Amniotic epithelial cell (primary cell): ENCODE measurements around the gene SPRYD3.
A peak's percentile ranks its signal among the peaks of the same experiment; 100 is the strongest.
"Not testable (repeated sequence)": the region's sequence is repeated elsewhere in the genome, so short reads cannot be mapped to it uniquely, and the experiment has no call there.

ENCODE experiments used
- DNase-seq: peaks from one replicate; pipeline ENCODE4 v3.0.0-alpha.2; 2010; ENCODE audit warnings: low read depth

SPRYD3 gene, protein sequence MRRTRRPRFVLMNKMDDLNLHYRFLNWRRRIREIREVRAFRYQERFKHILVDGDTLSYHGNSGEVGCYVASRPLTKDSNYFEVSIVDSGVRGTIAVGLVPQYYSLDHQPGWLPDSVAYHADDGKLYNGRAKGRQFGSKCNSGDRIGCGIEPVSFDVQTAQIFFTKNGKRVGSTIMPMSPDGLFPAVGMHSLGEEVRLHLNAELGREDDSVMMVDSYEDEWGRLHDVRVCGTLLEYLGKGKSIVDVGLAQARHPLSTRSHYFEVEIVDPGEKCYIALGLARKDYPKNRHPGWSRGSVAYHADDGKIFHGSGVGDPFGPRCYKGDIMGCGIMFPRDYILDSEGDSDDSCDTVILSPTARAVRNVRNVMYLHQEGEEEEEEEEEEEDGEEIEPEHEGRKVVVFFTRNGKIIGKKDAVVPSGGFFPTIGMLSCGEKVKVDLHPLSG

GRCh38 chr12:53079226-53080117 lies at the start of gene SPRYD3:
SPRYD3 (minus strand) TSS chr12:53079390; CDS start chr12:53079333, 57 bp downstream.
- peak; percentile 93 for DNase-seq

DNA sequence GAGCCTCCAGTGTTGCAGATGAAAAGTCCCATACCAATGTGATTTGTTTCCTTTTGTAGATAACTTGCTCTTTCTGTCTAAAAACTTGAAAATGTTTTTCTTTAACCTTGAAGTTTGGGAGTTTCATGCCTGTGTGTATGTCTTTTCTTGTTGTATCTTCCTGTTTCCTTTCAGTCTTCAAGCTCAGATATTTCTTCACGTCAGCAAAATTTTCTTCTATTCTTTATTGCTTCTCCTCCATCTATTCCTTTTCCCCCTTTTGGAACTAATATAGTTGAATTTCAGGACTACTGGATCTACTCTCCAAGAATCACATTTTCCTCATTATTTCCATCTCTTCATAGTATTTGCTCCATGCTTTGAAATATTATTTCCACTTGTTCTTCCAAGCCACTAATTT lies 48.0 kb upstream of the SPRYD3 start:
- DNase-seq, result no peak

DNA sequence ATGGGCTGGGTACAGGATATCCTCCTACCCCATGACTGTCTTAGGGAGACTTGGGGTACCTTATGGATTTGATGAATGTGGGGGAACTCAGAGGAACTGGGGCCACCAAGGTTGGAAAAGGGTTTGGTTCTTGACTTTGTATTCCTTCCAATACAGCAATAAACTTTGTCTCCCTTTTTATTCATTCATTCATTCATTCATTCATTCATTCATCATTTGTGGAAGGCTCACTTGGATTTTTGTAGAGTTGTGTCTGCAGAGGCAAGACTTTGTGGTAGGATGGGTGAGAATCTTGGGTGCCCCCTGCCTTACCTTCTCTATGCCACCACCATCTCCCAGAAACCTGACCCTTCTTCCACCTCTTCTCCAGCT lies 45.1 kb upstream of the SPRYD3 start:
- DNase-seq, result no peak

DNA sequence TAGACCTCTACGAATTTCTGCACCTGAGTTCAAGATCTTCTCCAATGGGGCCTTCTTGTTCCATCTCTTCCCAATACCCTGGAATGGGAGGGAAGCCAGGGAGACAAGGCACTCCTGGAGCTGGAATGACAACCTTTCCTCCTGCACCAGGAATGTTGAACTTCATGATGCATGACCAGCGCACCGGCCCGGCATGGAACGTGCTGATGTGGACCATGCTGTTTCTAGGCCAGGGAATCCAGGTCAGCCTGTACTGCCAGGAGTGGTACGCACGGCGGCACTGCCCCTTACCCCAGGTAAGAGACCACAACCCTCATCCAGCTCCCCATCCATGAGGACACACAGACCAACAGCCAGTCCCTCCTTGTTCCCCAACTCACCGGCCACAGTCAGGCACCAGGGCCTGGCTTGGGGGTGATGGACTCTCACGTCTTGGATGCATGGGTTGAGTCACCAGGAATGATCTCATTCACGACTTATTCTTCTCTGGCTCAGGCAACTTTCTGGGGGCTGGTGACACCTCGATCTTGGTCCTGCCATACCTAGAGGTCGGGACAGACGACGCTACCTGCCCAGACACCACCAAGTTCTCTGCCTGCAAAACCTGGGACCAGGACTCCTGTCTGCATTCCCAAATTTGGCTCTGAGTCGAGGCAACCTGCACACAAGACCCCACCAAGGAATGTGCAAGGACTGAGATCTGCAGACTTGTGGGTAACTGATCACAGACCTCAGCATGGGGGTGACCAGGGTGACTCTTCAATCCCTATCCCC lies 44.6 kb upstream of the SPRYD3 start:
- DNase-seq, result peak; percentile 52

- peak; percentile 77 for DNase-seq
These were observed 43.8 kb upstream of the SPRYD3 start for GRCh38 chr12:53122961-53123468.

DNA sequence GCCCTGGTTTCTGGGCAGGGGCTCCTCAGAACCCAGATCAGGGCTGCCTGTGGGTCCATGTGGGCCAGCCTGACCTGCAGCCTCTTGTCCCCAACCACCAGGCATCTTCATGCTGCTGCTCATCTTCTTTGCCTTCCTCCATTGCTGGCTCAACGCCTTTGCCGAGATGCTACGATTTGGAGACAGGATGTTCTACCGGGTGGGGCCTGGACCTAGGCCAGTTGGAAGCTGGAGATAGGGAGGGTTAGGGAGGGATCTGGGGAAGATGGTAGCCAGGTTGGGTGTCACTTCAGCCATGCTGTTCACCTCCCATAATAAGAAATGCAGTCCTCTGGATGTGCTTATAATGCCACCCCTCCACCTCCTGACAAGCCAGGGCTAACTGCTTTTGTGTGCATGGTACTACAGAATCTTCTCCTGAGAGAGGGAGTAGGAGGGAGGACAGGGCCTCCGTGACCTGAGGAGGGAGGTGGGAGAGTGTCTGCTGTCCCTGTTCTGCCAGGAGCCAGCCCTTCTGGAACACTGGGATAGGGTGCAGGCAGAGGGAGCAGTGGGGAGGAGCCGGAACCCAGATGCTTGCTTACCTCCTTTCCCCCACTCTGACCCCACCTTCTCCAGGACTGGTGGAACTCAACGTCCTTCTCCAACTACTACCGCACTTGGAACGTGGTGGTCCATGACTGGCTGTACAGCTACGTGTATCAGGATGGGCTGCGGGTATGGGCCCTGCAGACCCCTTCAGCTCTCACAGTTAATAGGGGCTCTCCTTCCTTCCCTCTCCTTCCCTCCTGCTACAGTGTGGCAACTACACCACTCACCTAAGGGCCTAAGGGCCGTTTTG lies 41.7 kb upstream of the SPRYD3 start:
- no peak for DNase-seq

GRCh38 chr12:53118751-53119300 lies 39.6 kb upstream of the SPRYD3 start:
- no peak for DNase-seq

GRCh38 chr12:53115891-53116648 lies 36.9 kb upstream of the SPRYD3 start:
- DNase-seq, result no peak

- DNase-seq, result no peak
These were observed 36.1 kb upstream of the SPRYD3 start for GRCh38 chr12:53115112-53115890.

DNA sequence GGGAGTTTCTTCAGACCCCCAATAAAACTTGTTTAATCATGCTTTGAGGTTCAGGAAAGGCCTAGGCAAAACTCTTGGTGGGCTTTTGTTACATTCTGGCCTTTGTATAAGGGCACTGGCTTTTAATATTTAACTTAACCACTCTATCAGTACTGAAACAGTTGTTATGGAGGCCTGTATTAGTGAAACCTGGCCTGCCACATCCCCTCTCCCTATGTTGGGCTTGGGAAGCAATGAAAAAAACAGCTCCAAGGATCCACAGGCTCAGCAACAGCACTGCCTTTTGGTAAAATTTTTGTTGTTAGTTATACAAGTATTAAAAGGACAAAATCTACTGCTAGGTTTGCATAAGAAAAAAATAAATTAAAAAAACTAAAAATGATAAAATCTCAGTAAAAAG lies 34.8 kb upstream of the SPRYD3 start:
- DNase-seq, result no peak

GRCh38 chr12:53113136-53113705 lies 34.0 kb upstream of the SPRYD3 start:
- DNase-seq, result no peak

GRCh38 chr12:53112431-53112830 lies 33.2 kb upstream of the SPRYD3 start:
- not testable (repeated sequence) for DNase-seq

DNA sequence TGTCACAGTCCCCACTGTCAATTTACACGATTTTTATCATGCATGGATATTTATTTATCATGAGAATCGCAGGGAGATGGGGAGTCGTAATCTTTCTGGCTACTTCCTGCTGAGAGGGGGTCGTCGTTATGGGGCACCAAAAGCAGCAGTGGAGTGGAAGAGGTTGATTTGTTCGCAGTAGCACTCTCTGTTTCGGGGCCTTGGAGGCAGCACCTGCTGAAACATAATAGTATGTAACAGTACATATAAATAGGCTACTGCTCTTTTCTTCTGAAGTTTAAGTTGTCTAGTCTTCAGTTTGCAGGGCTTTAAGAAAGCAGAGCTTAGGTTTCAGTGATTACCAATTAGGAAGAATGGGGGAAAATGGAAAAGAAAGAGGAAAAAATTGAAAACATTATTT lies 27.9 kb upstream of the SPRYD3 start:
- DNase-seq, result no peak

DNA sequence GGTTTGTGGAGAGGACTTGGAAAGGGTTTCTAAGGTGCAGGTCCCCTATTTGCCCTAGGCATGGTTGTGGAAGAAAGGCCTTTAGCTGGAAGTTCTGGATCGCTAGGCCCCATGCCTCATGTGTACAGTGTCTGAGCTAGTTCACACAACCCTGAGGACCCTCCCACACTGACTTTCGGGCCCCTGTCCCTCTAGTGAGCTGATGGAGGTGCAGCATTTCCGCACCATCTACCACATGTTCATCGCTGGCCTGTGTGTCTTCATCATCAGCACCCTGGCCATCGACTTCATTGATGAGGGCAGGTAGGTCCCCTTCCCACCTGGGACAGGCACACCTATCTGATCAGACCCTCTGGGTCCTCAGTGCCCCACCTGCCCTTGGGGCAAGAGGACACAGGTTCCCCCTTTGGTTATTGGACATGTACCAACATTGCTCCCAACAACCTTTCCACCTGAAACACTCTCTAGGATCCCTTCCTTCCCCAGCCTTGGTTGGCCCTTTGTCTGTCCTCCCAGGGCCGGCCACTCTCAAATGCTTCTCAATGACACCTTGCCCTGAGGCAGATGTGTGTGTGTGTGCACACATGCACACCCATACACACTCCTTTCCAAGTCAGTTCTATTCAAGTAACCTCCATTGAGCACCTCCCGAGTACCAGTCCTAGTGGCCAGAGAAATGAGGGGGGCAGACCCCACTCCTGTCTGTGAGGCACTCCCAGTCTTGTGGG lies 26.7 kb upstream of the SPRYD3 start:
- DNase-seq, result no peak

DNA sequence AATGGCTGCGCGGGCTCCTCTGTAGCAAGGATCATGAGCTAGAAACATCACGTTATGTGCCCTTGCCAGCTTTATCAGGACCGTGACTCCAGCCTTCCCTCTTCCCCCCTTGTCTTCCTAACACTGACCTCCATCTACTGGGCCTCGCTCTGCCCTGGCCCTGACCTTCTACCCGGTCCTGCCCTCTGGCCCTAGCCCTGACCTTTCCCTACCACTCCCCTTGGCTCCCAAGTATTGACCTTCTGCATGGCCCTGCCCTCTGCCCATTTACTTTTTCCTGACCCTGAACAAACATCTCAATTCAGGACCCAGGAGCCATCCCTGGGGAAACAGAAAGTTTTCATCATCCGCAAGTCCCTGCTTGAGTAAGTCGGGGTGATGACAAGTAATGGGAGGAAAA lies 26.1 kb upstream of the SPRYD3 start:
- DNase-seq, result no peak

DNA sequence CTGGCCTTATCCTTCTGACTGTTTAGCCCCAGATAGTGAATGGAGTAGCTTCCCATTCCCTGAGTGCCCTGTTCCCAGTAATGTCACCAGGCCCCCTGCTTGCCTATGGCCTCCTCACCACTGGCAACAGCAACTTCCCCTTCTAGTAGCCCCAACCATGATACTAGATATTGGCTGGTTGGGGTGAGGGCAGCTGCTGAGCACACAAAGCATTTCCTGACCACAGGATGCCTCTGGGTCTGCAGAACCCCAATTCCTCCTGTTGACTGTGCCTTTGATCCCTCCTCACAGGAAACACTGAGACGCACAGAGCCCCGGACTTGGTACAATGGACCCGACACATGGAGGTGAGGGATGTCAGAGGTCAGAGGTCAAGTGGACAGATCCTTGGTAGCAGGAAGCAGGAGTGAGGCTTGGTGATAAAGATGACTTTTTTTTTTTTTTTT lies 24.7 kb upstream of the SPRYD3 start:
- DNase-seq, result no peak

DNA sequence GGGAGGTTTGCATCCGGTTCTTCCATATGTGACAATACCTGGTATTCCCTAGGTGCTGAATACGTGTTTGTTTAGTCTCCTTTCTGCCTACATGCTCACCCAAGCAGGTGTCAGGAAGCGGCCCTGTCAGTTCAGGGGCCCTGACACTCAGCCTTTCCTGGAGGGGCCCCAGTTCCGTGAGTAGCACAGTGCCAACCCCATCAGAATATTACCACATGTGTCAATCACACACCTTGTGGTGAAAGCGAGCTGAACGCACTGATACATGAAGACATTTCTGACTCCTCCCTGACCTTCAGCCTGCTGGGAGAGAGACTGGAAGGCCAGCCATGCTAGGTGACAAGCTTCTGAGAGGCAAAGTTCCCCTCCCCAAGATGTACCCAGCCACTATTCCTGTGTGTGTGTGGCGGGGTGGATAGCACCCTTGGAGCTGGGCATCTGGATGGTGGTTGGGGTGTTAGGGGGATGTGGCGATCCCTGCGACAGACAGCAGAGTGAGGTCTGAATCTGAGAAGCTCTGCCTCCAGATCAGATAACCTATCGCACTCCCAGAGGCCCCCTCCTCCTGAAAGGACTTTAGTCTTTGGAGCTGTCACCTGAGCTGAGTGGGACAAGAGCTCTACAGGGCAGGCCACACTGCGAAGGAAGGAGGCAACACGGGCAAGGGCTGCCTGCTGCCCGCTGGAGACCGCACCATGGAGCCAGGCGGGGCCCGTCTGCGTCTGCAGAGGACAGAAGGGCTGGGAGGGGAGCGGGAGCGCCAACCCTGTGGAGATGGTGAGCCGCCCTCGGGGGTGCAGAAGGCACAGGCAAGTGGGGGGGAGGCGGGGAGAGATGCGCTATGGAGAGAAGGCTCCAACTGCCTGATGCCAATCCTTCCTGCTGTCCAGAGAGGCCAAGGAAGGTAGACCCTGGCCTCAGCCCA lies 24.0 kb upstream of the SPRYD3 start, which contains the start of gene SOAT2:
SOAT2 (plus strand) TSS at position 604 of the 925 bp plus-strand sequence; CDS start at position 696, 92 bp downstream.
- no peak for DNase-seq
